Body of pancreas (tissue), 4 donors: Measurements from ENCODE around the gene NTSR1. TPM values are rescaled to one million over a fixed set of nuclear protein-coding genes. Genes with fewer than 3 reads are reported as not detected.

Experiments
- ATAC-seq: fragments of 150-250 bp; one replicate; pipeline ENCODE4 v1.9.1; 2016
- DNase-seq, 4 donors: peaks; one replicate each; pipeline ENCODE4 v3.0.0-alpha.2; 2019
- H3K27ac ChIP-seq, 4 donors: fragments of 200-600 bp; sonication (generic); 1 replicate in 3 of 4; 2 replicates in 1 of 4; pipeline versions ENCODE4 v1.5.1 to v1.6.1; 2016 to 2019; ENCODE audit warnings: mild to moderate bottlenecking in 1 of 4, mixed read lengths in 1 of 4, moderate library complexity in 1 of 4
- H3K27me3 ChIP-seq, 2 donors: fragments of 200-600 bp; sonication (generic); one replicate each; pipeline ENCODE4 v1.6.0; 2016; ENCODE audit warnings: mild to moderate bottlenecking in 1 of 2
- H3K36me3 ChIP-seq, 2 donors: fragments of 200-600 bp; sonication (generic); replicated peaks in 1 of 2; 2 replicates each; pipeline ENCODE4 v1.5.1; 2016; ENCODE audit warnings: low read depth in 2 of 2; ENCODE audit not compliant: insufficient read depth in 1 of 2
- H3K4me1 ChIP-seq: fragments of 200-600 bp; sonication (generic); one replicate; pipeline ENCODE4 v1.6.0; 2016
- H3K4me3 ChIP-seq, 2 donors: fragments of 200-600 bp; sonication (generic); 1 replicate in 1 of 2; 2 replicates in 1 of 2; pipeline ENCODE4 v1.5.1; 2016 to 2019
- H3K9me3 ChIP-seq, 3 donors: fragments of 200-600 bp; sonication (generic); 1 replicate in 2 of 3; 2 replicates in 1 of 3; pipeline ENCODE4 v1.5.1; 2016
- CTCF ChIP-seq, 7 experiments: fragments of 450-650 bp in 4 of 7; fragments of 200-600 bp in 3 of 7; sonication (generic) in 3 of 7; IDR thresholded peaks; one replicate each; pipeline ENCODE4 v1.5.1; 2016 to 2019; ENCODE audit warnings: antibody characterized with exemption in 7 of 7
- POLR2A ChIP-seq, 3 donors: fragments of 450-650 bp; IDR thresholded peaks; one replicate each; pipeline ENCODE4 v1.6.1; 2016; ENCODE audit warnings: antibody characterized with exemption in 3 of 3, mild to moderate bottlenecking in 2 of 3
- WGBS, 2 donors: methylation state at CpG; one replicate each; pipeline ENCODE4 v1.1.5; 2017; 5-methylcytosine and 5-hydroxymethylcytosine counted together
- intact Hi-C: fragments of 100-400 bp; cut with DNase I; formaldehyde crosslinking; loops from one replicate; pipeline ENCODE4 v1.15.1; 2023
- total RNA-seq, 2 donors: library from RNA; depleted of rRNA; stranded (reverse); fragments of >200 nt; gene quantifications; one replicate each; pipeline ENCODE4 v1.1.0, GENCODE V29; 2016

The NTSR1 gene
- total RNA-seq, 2 donors from 2014 or later = not detected

DNA sequence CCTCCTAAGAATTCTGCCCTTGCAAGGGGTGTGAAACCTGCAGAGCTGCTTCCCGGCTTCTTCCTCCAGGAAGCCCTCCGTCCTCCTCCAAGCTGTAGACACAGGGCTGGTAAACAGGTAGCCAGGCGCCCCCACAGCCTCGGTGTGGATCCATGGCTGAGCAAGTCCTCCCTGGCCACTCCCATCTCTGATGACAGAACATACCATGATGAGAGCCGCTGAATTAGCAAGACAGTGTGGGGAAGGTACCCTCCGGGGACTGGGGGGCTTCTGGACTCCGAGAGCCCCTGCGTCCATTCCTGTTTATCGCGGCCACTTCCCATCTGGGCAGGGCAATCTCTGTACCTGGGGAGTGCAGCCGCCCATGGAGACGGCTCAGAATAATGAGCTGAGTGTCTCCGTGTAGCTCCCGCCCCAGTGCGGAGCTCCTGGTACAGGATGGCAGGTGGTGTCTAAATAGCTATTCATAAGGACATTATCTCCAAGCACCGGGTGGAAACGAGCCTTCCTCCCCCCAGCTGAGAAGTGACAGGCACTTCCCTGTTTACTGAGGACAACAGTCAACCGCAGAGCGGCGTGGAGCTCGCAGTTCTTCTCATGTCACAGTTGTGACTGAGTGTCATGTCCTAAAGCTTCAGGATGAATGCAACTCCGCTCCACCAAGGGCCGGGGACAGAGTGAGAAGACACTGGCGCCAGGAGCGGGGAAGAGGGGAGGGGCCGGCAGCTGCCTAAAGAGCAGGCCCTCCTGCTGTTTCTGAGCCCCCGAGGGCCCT, 22.7 kb upstream of the NTSR1 start:
- ATAC-seq = no peak
- Histone ChIP-seq H3K4me1 (peaks cover 8% of the 10 kb centered on the region), H3K36me3 (no peaks in the 10 kb centered on the region), H3K4me3 (no peak overlapping the region), H3K27ac (no peak overlapping the region), H3K9me3 (no peaks in the 10 kb centered on the region), H3K27me3 (no peaks in the 10 kb centered on the region)
- intact Hi-C loops = no loop called here
- TF ChIP-seq CTCF (IDR thresholded peaks at IDR 0.05) (no peak), POLR2A (IDR thresholded peaks at IDR 0.05) (no peak)
- DNase-seq = peak in 2 of 4 donors; percentile 44 to 67
- WGBS, 2 donors = 18 to 20% methylated on average over 10 to 27 of the region's 27 CpGs

DNA sequence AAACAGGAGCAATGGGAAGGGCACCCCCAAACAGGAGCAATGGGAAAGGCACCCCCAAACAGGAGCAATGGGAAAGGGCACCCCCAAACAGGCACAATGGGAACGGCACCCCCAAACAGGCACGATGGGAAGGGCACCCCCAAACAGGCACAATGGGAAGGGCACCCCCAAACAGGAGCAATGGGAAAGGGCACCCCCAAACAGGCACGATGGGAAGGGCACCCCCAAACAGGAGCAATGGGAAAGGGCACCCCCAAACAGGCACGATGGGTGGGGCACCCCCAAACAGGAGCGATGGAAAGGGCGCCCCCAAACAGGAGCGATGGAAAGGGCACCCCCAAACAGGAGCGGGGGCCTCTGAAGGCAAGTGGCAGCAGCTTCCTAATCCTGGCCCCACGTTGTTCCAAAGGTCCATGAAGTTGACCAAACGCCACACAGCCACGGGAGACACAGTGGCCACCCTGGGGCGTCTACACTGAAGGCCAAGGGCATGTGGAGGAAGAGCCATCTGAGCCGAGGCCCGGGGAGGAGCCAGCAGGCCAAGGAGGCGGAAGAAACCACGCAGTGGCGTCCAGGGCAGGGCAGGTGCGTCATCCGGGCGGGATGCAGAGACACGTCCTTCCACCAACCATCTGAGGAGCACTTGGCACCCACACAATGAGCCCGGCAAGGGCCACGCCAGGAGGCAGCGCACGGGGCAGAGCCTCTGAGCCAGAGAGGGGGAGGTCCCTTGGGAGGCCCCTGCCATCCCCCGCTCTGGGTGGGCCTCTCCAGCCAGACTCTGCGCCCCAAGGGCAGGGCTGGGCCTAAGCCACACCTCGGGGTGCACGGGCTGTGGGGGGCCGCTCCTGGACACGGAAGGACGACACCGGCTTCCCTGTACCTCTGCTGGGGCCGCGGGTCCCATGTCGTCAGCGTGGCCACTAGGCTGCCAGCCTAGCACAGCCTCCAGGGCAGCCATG, 21.5 kb upstream of the NTSR1 start:
- Histone ChIP-seq H3K4me1 (peaks cover 8% of the 10 kb centered on the region), H3K4me3 (no peak overlapping the region), H3K27me3 (no peaks in the 10 kb centered on the region), H3K36me3 (no peaks in the 10 kb centered on the region), H3K27ac (no peak overlapping the region), H3K9me3 (no peaks in the 10 kb centered on the region)
- intact Hi-C loops = no loop called here
- TF ChIP-seq CTCF (IDR thresholded peaks at IDR 0.05) (no peak), POLR2A (IDR thresholded peaks at IDR 0.05) (no peak)
- no peak for DNase-seq
- ATAC-seq = no peak
- WGBS, 2 donors = 56 to 79% methylated on average over 9 to 37 of the region's 37 CpGs

DNA sequence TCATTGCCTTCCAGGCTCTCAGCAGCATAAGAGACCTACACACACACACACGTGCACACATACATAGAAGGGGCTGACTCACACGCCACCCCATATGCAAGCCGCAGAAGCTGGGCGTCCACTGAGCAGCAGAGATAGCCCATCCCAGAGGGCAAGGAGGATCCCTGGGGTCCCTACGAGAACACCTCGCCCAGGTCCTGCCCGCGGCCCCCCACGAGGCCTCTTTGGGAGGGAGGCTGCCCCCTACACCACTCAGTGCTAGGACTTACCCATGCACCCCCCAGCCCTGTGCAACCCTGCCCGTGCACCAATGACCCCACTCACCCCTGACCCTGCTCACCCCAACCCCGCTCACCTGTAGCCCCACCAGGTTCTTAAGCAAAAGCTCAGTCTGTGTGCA, 20.6 kb upstream of the NTSR1 start:
- DNase-seq = no peak
- 80 to 86% methylated on average over 6 to 11 of the region's 11 CpGs for WGBS, 2 donors
- no peaks in the 10 kb centered on the region for H3K27me3 ChIP-seq

DNA sequence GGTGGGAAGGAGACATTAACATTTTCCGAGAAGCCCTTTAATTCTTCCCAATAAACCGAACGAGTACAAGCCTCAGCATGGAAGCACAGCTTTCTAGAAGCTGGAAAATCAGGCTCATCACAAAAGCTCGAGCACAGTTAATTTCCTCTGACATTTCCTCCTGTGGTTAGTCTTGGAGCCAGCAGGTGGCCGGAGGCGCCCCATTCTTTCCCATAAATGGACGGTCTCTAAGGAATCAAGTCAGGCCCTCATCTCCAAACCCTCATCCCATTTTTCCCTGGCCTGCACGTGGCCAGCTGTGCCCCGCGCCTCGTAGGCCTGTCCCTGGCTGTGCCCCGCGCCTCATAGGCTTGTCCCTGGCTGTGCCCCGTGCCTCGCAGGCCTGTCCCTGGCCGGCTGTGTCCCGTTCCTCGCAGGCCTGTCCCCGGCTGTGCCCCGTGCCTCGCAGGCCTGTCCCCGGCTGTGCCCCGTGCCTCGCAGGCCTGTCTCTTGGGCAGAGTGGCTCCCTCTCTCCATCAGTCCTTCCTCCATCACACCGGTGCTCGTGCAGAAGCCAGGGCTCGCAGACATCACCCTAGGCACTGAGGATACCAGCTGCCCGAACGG, 19.7 kb upstream of the NTSR1 start:
- intact Hi-C loops = no loop called here
- H3K27ac ChIP-seq = no peak overlapping the region

More for the DNA sequence above, 20.6 kb upstream of the NTSR1 start:
- no peak for TF ChIP-seq POLR2A (IDR thresholded peaks at IDR 0.05)
- TF ChIP-seq CTCF (IDR thresholded peaks at IDR 0.05) = no peak
- peaks cover 8% of the 10 kb centered on the region for H3K4me1 ChIP-seq
- intact Hi-C loops = no loop called here
- no peak overlapping the region for H3K4me3 ChIP-seq
- H3K9me3 ChIP-seq = no peaks in the 10 kb centered on the region
- no peak for ATAC-seq
- H3K27ac ChIP-seq = no peak overlapping the region
- H3K36me3 ChIP-seq = no peaks in the 10 kb centered on the region

More for the DNA sequence above, 19.7 kb upstream of the NTSR1 start:
- no peak for ATAC-seq
- Histone ChIP-seq H3K27me3 (no peaks in the 10 kb centered on the region), H3K4me1 (peaks cover 8% of the 10 kb centered on the region), H3K9me3 (no peaks in the 10 kb centered on the region), H3K36me3 (no peaks in the 10 kb centered on the region), H3K4me3 (no peak overlapping the region)
- WGBS, 2 donors = 68 to 77% methylated on average over 28 to 29 of the region's 29 CpGs
- DNase-seq = no peak
- TF ChIP-seq CTCF (IDR thresholded peaks at IDR 0.05) = no peak
- no peak for TF ChIP-seq POLR2A (IDR thresholded peaks at IDR 0.05)
